NCI-H526 (cell line): ENCODE measurements around the gene SLC26A4.
A peak's percentile ranks its signal among the peaks of the same experiment; 100 is the strongest.
"Not testable (repeated sequence)": the region's sequence is repeated elsewhere in the genome, so short reads cannot be mapped to it uniquely, and the experiment has no call there.

ENCODE experiments used
- DNase-seq, 2 experiments: peaks; one replicate each; lab custom pipeline; 2025; lab: John Stamatoyannopoulos, UW

The SLC26A4 gene

GRCh38 chr7:107660381-107661080, at the start of gene SLC26A4:
Gene SLC26A4, plus strand, starts transcription at chr7:107660828. Its CDS starts 814 bp downstream, at chr7:107661642.
- DNase-seq, result peak in 1 of 2 experiments; percentile 67

- no peak for DNase-seq
These were observed 47.2 kb upstream of the SLC26A4 start for GRCh38 chr7:107613439-107613838.

GRCh38 chr7:107613948-107614347, 46.7 kb upstream of the SLC26A4 start:
- DNase-seq, result no peak

GRCh38 chr7:107614425-107614824, 46.2 kb upstream of the SLC26A4 start:
- peak; percentile 40 to 69 for DNase-seq

GRCh38 chr7:107615910-107616680, 44.5 kb upstream of the SLC26A4 start:
- no peak for DNase-seq

- DNase-seq, result no peak
These were observed 38.2 kb upstream of the SLC26A4 start for GRCh38 chr7:107622429-107622828.

GRCh38 chr7:107622894-107623293, 37.7 kb upstream of the SLC26A4 start:
- DNase-seq, result no peak

GRCh38 chr7:107627002-107627401, 33.6 kb upstream of the SLC26A4 start:
- no peak for DNase-seq

- no peak for DNase-seq
These were observed 32.1 kb upstream of the SLC26A4 start for GRCh38 chr7:107628461-107629064.

- DNase-seq, result no peak
These were observed 30.3 kb upstream of the SLC26A4 start for GRCh38 chr7:107630342-107630741.

GRCh38 chr7:107631588-107632491, 28.8 kb upstream of the SLC26A4 start:
- DNase-seq, result no peak

- no peak for DNase-seq
These were observed 28.1 kb upstream of the SLC26A4 start for GRCh38 chr7:107632492-107632865.

GRCh38 chr7:107638594-107638993, 22.0 kb upstream of the SLC26A4 start:
- DNase-seq, result peak in 1 of 2 experiments; percentile 3

- not testable (repeated sequence) for DNase-seq
These were observed 21.6 kb upstream of the SLC26A4 start for GRCh38 chr7:107639070-107639469.

GRCh38 chr7:107641676-107642075, 19.0 kb upstream of the SLC26A4 start:
- DNase-seq, result no peak

GRCh38 chr7:107642501-107642900, 18.1 kb upstream of the SLC26A4 start:
- DNase-seq, result no peak

GRCh38 chr7:107643407-107643806, 17.2 kb upstream of the SLC26A4 start:
- no peak for DNase-seq

GRCh38 chr7:107643938-107644308, 16.7 kb upstream of the SLC26A4 start:
- no peak for DNase-seq

GRCh38 chr7:107644309-107644974, 16.2 kb upstream of the SLC26A4 start:
- no peak for DNase-seq

GRCh38 chr7:107652642-107653041, 8.0 kb upstream of the SLC26A4 start:
- no peak for DNase-seq

GRCh38 chr7:107658467-107658866, 2.2 kb upstream of the SLC26A4 start:
- DNase-seq, result no peak
